Trophoblast cell (in vitro differentiated cells and primary cell): Measurements from ENCODE around the gene PDE6D.

ENCODE experiments used
- DNase-seq, 2 donors: peaks; one replicate each; pipeline ENCODE4 v3.0.0-alpha.2; 2016
- H2AFZ ChIP-seq: 2 replicates; pipeline ENCODE4 v1.6.1; 2013; ENCODE audit warnings: low read length, moderate library complexity, mild to moderate bottlenecking; ENCODE audit not compliant: insufficient read depth, poor library complexity
- H2AK5ac ChIP-seq: 2 replicates; pipeline ENCODE4 v1.6.1; 2013; ENCODE audit warnings: mild to moderate bottlenecking, low read length
- H2BK120ac ChIP-seq: 2 replicates; pipeline ENCODE4 v1.6.1; 2013; ENCODE audit warnings: low read length, mild to moderate bottlenecking, moderate library complexity; ENCODE audit not compliant: insufficient read depth, poor library complexity
- H2BK12ac ChIP-seq: 2 replicates; pipeline ENCODE4 v1.6.1; 2013; ENCODE audit warnings: mild to moderate bottlenecking, low read length, moderate library complexity
- H2BK5ac ChIP-seq: 2 replicates; pipeline ENCODE4 v1.6.1; 2013; ENCODE audit warnings: low read length, low read depth, moderate library complexity, mild to moderate bottlenecking; ENCODE audit not compliant: poor library complexity
- H3K14ac ChIP-seq: 2 replicates; pipeline ENCODE4 v1.6.1; 2013; ENCODE audit warnings: mild to moderate bottlenecking, low read length
- H3K18ac ChIP-seq: 2 replicates; pipeline ENCODE4 v1.6.1; 2013; ENCODE audit warnings: mild to moderate bottlenecking, low read length
- H3K23ac ChIP-seq: 2 replicates; pipeline ENCODE4 v1.6.1; 2013; ENCODE audit warnings: low read length
- H3K27ac ChIP-seq: 2 replicates; pipeline ENCODE4 v1.5.1; 2013; ENCODE audit warnings: low read depth, mild to moderate bottlenecking, inconsistent platforms, low read length, moderate library complexity
- H3K27me3 ChIP-seq: 2 replicates; pipeline ENCODE4 v1.6.1; 2013; ENCODE audit warnings: inconsistent platforms, mild to moderate bottlenecking, low read length, moderate library complexity; ENCODE audit not compliant: insufficient read depth
- H3K36me3 ChIP-seq, 2 experiments: 1 replicate in 1 of 2; 2 replicates in 1 of 2; pipeline ENCODE4 v1.6.1; 2013; ENCODE audit warnings: low read length in 2 of 2, mild to moderate bottlenecking in 2 of 2, moderate library complexity in 1 of 2; ENCODE audit not compliant: insufficient read depth in 2 of 2, control insufficient read depth in 1 of 2
- H3K4ac ChIP-seq: 2 replicates; pipeline ENCODE4 v1.6.1; 2013; ENCODE audit warnings: low read depth, mild to moderate bottlenecking, low read length, moderate library complexity
- H3K4me1 ChIP-seq, 2 experiments: 1 replicate in 1 of 2; 2 replicates in 1 of 2; pipeline ENCODE4 v1.6.1; 2013; ENCODE audit warnings: low read length in 2 of 2, mild to moderate bottlenecking in 2 of 2, moderate library complexity in 1 of 2; ENCODE audit not compliant: insufficient read depth in 2 of 2, control insufficient read depth in 1 of 2
- H3K4me2 ChIP-seq: 2 replicates; pipeline ENCODE4 v1.6.1; 2013; ENCODE audit warnings: inconsistent platforms, mild to moderate bottlenecking, low read length, moderate library complexity
- H3K4me3 ChIP-seq: 2 replicates; pipeline ENCODE4 v1.5.1; 2013; ENCODE audit warnings: mild to moderate bottlenecking, low read depth, low read length, inconsistent platforms
- H3K79me1 ChIP-seq: one replicate; pipeline ENCODE4 v1.6.1; 2013; ENCODE audit warnings: low read length
- H3K79me2 ChIP-seq: 2 replicates; pipeline ENCODE4 v1.6.1; 2013; ENCODE audit warnings: low read length, mild to moderate bottlenecking; ENCODE audit not compliant: control insufficient read depth, insufficient read depth, poor library complexity
- H3K9ac ChIP-seq: 2 replicates; pipeline ENCODE4 v1.6.1; 2013; ENCODE audit warnings: mild to moderate bottlenecking, low read length
- H3K9me3 ChIP-seq: 2 replicates; pipeline ENCODE4 v1.6.1; 2013; ENCODE audit warnings: low read depth, mild to moderate bottlenecking, control low read depth, inconsistent platforms, low read length; ENCODE audit not compliant: insufficient read depth
- H4K12ac ChIP-seq: 2 replicates; pipeline ENCODE4 v1.6.1; 2013; ENCODE audit warnings: low read depth, mild to moderate bottlenecking, low read length, moderate library complexity
- H4K8ac ChIP-seq: 2 replicates; pipeline ENCODE4 v1.6.1; 2013; ENCODE audit warnings: low read depth, mild to moderate bottlenecking, low read length, moderate library complexity
- H4K91ac ChIP-seq: one replicate; pipeline ENCODE4 v1.6.1; 2013; ENCODE audit warnings: low read depth, mild to moderate bottlenecking, low read length, moderate library complexity
- WGBS: extraction: QIAGEN DNeasy Blood & Tissue Kit; methylation state at CpG from one replicate; pipeline ENCODE4 v1.1.7; 2013; ENCODE audit warnings: missing lambda C conversion rate; ENCODE audit not compliant: insufficient read length, insufficient coverage; ENCODE audit errors: extremely low coverage; 5-methylcytosine and 5-hydroxymethylcytosine counted together

Gene PDE6D

GRCh38 chr2:231720292-231720986 lies 60.6 kb downstream of the PDE6D start:
- Histone ChIP-seq H3K79me1 (peaks cover 6% of the 10 kb centered on the region), H3K27me3 (no peaks in the 10 kb centered on the region), H3K4ac (no peak overlapping the region), H3K9me3 (no peaks in the 10 kb centered on the region), H2BK12ac (no peak overlapping the region), H3K23ac (no peak overlapping the region), H3K9ac (no peak overlapping the region), H3K4me2 (no peak overlapping the region), H3K36me3 (no peaks in the 10 kb centered on the region), H4K91ac (no peak overlapping the region), H3K4me1 (peaks cover 14 to 21% of the 10 kb centered on the region in 2 experiments), H2BK120ac (no peak overlapping the region), H3K18ac (no peak overlapping the region), H3K14ac (no peak overlapping the region), H2AFZ (no peak overlapping the region), H3K4me3 (no peak overlapping the region), H3K27ac (no peak overlapping the region), H4K8ac (no peak overlapping the region), H2BK5ac (no peak overlapping the region), H4K12ac (no peak overlapping the region), H3K79me2 (no peaks in the 10 kb centered on the region), H2AK5ac (no peak overlapping the region)
- no peak for DNase-seq
- no CpG with 5 or more reads among the region's 7 CpGs for WGBS

GRCh38 chr2:231718799-231719198 lies 62.3 kb downstream of the PDE6D start:
- Histone ChIP-seq H3K4me2 (no peak overlapping the region), H4K91ac (no peak overlapping the region), H4K8ac (no peak overlapping the region), H3K27me3 (no peaks in the 10 kb centered on the region), H3K9ac (no peak overlapping the region), H3K4me3 (no peak overlapping the region), H2AK5ac (no peak overlapping the region), H2BK5ac (no peak overlapping the region), H2BK12ac (no peak overlapping the region), H3K4me1 (peaks cover 14 to 24% of the 10 kb centered on the region in 2 experiments), H2BK120ac (no peak overlapping the region), H3K79me2 (no peaks in the 10 kb centered on the region), H3K36me3 (peaks cover 6% of the 10 kb centered on the region in 2 experiments), H2AFZ (no peak overlapping the region), H3K27ac (no peak overlapping the region), H4K12ac (no peak overlapping the region), H3K14ac (no peak overlapping the region), H3K9me3 (no peaks in the 10 kb centered on the region), H3K18ac (no peak overlapping the region), H3K23ac (no peak overlapping the region), H3K79me1 (peaks cover 6% of the 10 kb centered on the region), H3K4ac (no peak overlapping the region)
- no CpG with 5 or more reads among the region's 6 CpGs for WGBS
- DNase-seq, result no peak

GRCh38 chr2:231717281-231718171 lies 63.6 kb downstream of the PDE6D start:
- H4K91ac ChIP-seq, result no peak overlapping the region
- no peak overlapping the region for H2AK5ac ChIP-seq
- H3K79me2 ChIP-seq, result no peaks in the 10 kb centered on the region
- H2BK12ac ChIP-seq, result no peak overlapping the region
- H3K9ac ChIP-seq, result no peak overlapping the region
- WGBS, result no CpG with 5 or more reads among the region's 13 CpGs
- H3K4ac ChIP-seq, result no peak overlapping the region
- H4K12ac ChIP-seq, result no peak overlapping the region
- H3K4me3 ChIP-seq, result no peak overlapping the region
- no peak overlapping the region for H4K8ac ChIP-seq
- H3K14ac ChIP-seq, result no peak overlapping the region
- no peak overlapping the region for H2BK120ac ChIP-seq
- no peaks in the 10 kb centered on the region for H3K27me3 ChIP-seq
- H3K36me3 ChIP-seq, result peaks cover 11 to 12% of the 10 kb centered on the region in 2 experiments
- no peak overlapping the region for H3K4me2 ChIP-seq
- peak overlapping the region; percentile 40 for H3K27ac ChIP-seq
- DNase-seq, result peak; percentile 87 to 90
- H3K23ac ChIP-seq, result no peak overlapping the region
- H3K18ac ChIP-seq, result no peak overlapping the region
- peaks cover 14 to 24% of the 10 kb centered on the region in 2 experiments for H3K4me1 ChIP-seq
- H2AFZ ChIP-seq, result no peak overlapping the region
- H3K9me3 ChIP-seq, result no peaks in the 10 kb centered on the region
- H2BK5ac ChIP-seq, result no peak overlapping the region
- peaks cover 6% of the 10 kb centered on the region for H3K79me1 ChIP-seq

GRCh38 chr2:231716666-231717280 lies 64.3 kb downstream of the PDE6D start:
- Histone ChIP-seq H3K4me1 (peaks cover 14 to 27% of the 10 kb centered on the region in 2 experiments), H3K27me3 (no peaks in the 10 kb centered on the region), H2AFZ (no peak overlapping the region), H2BK120ac (peak overlapping the region; percentile 33), H4K91ac (peak overlapping the region; percentile 20), H3K9ac (no peak overlapping the region), H3K27ac (peak overlapping the region; percentile 45), H4K12ac (no peak overlapping the region), H3K79me1 (peaks cover 6% of the 10 kb centered on the region), H2AK5ac (no peak overlapping the region), H3K23ac (no peak overlapping the region), H3K36me3 (peaks cover 19 to 20% of the 10 kb centered on the region in 2 experiments), H3K4ac (no peak overlapping the region), H3K9me3 (no peaks in the 10 kb centered on the region), H3K79me2 (no peaks in the 10 kb centered on the region), H3K4me2 (no peak overlapping the region), H3K18ac (no peak overlapping the region), H3K4me3 (no peak overlapping the region), H4K8ac (peak overlapping the region; percentile 1), H2BK12ac (peak overlapping the region; percentile 1), H2BK5ac (peak overlapping the region; percentile 5), H3K14ac (no peak overlapping the region)
- peak; percentile 92 to 95 for DNase-seq
- no CpG with 5 or more reads among the region's 11 CpGs for WGBS
